Amniotic stem cell (primary cell): Measurements from ENCODE around the gene KCNE3.

Source experiments
- DNase-seq: peaks from one replicate; lab custom pipeline; 2025; lab: John Stamatoyannopoulos, UW

Gene KCNE3

DNA sequence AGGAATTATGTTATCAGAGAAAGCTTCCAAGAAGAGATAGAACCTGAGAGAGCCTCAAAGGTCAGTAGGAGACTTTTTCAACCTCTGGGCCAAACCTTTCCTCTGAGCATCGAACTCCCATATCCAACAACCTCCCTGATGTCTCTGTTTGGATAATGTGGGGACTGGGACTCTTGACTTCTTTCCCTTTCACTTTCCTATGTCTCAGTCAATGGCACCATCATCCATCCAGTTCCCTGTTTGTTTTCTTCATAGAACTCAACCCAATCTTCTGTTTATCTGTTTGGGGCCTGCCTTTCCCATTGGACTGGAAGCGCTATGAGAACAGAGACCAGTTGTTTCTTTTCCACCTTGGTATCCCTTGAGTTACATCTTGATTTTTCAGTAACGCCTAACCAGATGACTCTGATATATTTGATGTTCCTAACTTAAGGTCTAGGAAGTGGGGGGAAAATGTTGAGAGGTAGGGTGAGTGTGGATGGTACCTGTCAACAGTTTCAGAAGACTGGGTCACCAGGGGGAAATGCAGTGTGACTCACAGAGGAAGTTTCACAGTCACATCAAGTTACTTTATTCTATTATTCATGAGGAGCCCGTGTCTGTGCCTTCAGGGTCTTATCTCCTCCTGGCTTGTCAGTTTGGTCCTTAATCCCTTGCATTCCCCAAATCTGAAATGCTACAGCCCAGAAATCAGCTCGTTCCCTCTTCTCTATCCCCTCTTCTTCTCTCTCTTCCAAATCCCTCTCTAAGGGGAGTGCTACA lies 4.5 kb upstream of the KCNE3 start:
- DNase-seq, result no peak

- no peak for DNase-seq
These were observed 3.7 kb upstream of the KCNE3 start for GRCh38 chr11:74471037-74471436.

GRCh38 chr11:74470526-74470925 lies 3.2 kb upstream of the KCNE3 start:
- DNase-seq, result no peak

GRCh38 chr11:74468936-74469335 lies 1.6 kb upstream of the KCNE3 start:
- no peak for DNase-seq

DNA sequence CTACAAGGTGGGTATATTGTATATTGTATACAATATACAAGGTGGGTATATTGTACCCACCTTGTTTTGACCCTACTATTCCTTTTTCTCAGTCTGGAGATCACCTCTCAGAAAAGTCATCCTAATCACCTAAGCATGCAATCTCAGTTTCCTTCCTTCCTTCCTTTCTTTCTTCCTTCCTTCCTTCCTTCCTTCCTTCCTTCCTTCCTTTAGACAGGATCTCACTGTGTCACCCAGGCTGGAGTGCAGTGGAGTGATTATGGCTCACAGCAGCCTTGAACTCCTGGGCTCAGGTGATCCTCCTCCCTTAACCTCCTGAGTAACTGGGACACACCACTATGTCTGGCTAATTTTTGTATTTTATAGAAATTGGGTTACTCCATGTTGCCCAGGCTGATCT lies 1.2 kb upstream of the KCNE3 start:
- no peak for DNase-seq

DNA sequence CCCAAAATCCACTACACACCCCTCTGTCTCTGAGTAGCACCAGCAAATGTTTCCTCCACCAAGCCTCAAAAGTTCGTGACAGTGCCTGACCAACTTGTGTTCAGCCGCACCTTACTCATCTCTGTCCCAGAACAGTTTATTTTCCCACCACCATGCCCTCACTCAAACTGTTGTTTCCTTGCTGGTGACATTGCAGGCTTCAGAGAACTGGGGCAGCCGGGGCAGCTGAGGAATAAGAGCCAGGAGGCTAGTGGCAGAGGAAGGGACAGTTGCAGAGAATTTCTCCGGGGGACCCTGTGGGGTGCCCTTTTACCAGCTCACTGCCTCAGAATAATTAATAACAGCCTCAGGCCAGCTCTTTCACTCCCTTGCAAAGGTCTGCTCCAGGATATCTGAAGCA lies 709 bp upstream of the KCNE3 start:
- DNase-seq, result no peak

GRCh38 chr11:74465291-74465708 lies 2.0 kb downstream of the KCNE3 start:
- DNase-seq, result no peak

DNA sequence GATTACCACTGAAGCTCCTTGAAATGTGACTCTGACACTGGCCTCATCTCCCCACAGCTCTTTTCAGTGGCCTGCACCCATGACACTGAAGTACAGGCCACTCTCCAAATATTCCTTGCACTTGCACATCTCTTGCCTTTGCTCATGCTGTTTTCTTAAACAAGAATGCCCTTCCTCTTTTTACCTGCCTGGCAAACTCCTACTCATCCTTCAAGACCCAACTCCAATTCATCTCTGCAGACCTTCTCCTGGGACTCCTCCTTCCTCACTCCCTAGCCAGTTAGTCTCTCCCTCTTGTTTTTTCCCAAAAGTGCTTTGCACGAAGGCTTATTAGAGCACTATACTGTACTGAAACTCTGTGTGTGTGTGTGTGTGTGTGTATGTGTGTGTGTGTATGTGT lies 2.6 kb downstream of the KCNE3 start:
- DNase-seq, result no peak

DNA sequence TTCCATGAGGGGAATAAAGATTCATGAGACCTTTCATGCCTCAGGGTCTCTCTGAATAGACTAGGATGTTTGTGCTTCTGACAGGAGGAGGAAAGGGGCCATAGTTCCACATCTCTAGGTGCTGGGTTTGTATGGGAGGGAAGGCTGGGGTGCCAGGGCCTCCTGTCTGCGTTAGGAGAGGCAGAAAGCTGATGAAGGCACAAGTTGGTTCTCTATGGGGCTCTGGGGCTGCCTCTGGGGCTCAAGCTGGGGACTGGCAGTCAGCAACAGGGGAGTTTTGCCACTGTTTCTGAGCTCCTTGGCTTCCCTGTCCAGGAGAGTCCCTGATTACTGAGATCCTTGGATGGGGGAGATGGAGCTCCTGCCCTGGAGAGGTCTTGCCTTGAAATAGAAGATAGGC lies 4.1 kb downstream of the KCNE3 start:
- no peak for DNase-seq

DNA sequence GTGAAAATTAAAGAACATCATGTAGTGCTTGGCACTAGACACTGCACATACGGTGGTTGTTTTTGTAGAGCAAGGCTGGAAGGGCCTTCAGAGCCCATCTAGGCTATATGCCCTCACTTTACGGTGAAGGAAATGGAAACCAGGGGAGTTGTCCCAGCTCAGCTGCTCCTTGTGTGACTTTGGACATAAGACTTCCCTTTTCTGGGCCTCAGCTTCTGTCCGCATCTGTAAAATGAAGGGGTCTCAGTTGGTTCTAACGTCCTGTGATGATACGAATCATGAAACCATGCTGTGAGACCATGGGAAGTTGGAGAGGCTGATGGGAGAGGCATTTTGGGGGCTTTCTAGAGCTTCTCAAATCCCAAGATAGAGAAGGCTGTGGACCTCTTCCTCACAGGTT lies 4.7 kb downstream of the KCNE3 start:
- DNase-seq, result no peak

GRCh38 chr11:74462009-74462408 lies 5.3 kb downstream of the KCNE3 start:
- DNase-seq, result no peak

DNA sequence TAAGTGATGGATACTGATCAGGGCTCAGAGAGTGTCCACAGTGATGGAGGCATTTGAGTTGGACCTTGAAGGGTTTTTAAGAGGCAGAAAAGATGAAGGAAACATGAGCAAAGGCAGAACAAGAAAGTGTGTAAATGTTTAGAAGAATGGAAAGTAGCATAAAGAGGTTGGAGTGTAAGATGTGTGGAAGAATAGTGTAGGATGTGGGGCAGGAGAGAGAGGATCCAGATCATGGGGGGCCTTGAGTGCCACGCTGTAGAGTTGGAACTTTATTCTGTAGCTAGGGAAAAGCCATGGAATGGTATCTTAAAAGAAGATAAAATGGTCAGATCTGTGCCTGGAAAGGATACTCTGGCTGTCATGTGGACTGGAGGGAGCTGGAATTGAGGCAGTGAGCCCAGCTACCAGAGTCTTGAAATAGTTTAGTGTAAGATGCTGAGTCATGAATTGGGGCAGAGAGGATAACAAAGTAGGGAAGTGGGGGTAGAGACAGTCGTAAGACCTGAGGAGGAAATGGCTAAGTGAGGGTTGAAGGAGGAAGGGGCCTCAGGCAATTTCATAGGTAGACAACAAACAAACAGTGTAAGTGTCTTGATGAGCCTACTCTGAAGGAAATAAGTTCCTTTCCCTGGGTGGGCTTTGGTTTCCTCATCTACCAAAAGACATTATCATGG lies 6.7 kb downstream of the KCNE3 start:
- DNase-seq, result no peak

DNA sequence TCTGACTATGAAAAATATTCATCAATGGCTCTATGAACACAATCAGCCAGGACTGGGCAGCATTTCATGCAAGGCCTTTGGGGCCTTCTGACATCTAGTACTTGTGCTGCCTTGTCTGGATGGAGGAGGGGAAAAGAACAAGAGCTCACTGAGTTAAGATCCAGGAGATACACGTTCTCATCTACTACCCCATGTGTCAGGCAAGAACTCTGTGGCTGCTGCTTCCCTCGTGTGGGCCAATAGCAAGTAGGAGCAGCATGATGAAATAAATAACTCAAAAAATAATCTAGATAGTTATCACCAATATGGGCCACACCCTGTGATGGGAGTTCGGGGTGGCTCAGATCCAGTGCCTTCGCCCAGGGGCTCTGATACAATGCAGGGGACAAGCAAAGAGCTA lies 7.3 kb downstream of the KCNE3 start:
- no peak for DNase-seq

- DNase-seq, result no peak
These were observed 7.8 kb downstream of the KCNE3 start for GRCh38 chr11:74459584-74459983.

- DNase-seq, result no peak
These were observed 10.0 kb downstream of the KCNE3 start for GRCh38 chr11:74457356-74457755.

GRCh38 chr11:74453373-74453975 lies 13.9 kb downstream of the KCNE3 start:
- peak; percentile 40 for DNase-seq

DNA sequence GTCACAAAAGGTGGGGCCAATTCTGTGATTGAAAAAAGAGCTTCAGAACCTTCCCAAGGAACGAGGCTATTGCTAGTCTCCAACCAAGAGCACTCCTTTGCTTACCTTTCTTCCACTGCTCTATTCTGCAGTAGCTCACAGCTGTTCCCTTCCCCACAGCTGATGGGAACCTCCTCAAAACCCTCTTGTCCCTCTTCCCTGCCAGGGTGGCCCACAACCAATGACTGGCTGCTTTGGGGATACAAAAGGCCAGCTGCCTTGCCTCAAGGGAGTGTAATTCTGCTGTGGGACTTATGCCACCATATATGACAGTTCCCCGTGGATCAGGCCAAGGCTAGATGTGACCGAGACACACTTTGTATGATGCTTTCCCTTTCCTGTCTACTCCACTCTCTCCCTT lies 15.0 kb downstream of the KCNE3 start:
- DNase-seq, result no peak

- no peak for DNase-seq
These were observed 17.0 kb downstream of the KCNE3 start for GRCh38 chr11:74450318-74450717.

DNA sequence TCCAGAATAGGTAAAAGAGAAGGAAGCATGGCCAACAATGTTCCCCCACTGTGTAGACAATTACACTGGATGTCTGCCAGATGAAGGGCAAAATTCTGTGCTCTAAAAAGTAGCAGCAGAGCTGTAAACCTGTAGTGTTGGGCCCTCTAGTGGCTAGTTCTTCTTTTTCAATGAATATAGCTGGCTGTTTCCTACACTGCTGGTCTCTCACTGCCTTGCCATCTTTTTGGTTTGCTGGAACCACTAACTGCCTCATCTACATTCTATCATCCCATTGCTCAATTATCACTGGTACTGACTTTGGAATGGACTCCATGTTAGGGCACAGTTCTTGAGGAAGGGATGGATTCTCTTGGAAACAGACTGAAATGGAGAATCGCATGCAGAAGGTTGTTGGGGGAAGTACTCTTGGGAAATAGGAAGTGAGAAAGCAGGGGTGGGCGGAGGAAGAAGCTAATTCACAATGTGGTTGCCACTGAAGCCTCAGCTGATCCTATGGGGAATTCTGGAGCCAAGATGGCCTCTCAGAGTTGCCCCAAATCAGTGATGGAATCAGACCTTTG lies 17.9 kb downstream of the KCNE3 start:
- DNase-seq, result peak; percentile 60

GRCh38 chr11:74447720-74448119 lies 19.6 kb downstream of the KCNE3 start:
- DNase-seq, result no peak

GRCh38 chr11:74446532-74446938 lies 20.8 kb downstream of the KCNE3 start:
- DNase-seq, result no peak

DNA sequence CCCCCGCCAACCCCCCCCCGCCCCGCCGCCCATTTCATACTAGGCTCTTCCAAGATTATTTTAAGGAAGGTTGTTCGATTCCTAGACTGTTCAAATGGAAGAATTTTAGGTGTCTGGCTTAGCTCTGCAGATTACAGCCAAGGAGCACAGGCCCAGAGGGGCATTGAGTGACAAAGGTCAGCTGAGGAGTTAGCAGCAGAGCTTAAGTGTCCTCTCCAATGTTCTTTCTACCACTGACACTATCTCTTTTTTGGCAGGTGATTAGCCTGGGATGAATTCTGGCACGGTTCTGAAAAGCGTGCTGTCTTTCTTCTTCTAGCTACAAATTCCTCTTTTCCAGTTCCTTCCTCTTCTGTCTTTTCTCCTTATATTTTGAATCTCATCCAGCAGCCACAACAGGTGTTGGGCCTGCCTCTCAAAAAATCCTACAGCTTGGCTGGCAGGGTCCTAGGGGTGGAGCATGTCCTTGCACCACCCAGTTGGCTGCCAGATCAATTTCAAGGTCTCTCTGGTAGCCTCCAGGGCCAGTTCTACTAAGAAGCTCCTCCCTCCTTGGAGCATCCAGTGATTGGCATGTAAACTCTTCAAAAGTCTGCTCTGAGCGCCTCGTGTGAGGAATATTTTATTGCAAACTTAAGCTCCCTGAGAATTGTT lies 23.0 kb downstream of the KCNE3 start:
- no peak for DNase-seq
